Suprapubic skin (tissue), 3 donors: ENCODE measurements around the gene UGT2A1.

Experiments
- POLR2AphosphoS5 ChIP-seq, 3 donors: sonication (generic); formaldehyde crosslinking; IDR thresholded peaks; one replicate each; pipeline ENCODE4 v1.6.1; 2017; ENCODE audit warnings: antibody characterized with exemption in 3 of 3
- TF ChIP-seq, protein P1 (sequence below), 2 donors: fragments of 200-600 bp in 1 of 2; fragments of 450-650 bp in 1 of 2; sonication (generic) in 1 of 2; IDR thresholded peaks; one replicate each; pipeline ENCODE4 v1.5.1; 2016 to 2019; ENCODE audit warnings: antibody characterized with exemption in 2 of 2, mild to moderate bottlenecking in 1 of 2, moderate library complexity in 1 of 2

DNA sequence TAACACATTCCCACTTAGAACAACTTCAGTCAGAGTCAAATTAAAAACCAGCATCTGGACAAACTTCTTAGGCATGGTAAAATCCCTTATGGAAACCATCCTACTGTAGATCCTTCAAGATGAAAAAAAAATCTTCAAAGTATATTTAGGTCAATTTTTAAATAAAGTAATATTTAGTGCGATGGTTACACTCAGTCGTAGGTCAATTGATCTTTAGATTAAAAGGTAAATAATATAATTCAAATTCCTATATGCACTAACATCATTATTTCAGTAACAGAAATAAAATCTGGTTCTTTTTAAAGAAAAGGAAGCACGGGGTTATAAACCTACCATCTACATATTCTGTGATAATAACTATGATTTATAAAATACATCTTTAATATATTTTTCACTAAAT lies 13.5 kb downstream of the UGT2A1 start, which contains the start of gene UGT2A2:
- TF ChIP-seq, protein P1, sequence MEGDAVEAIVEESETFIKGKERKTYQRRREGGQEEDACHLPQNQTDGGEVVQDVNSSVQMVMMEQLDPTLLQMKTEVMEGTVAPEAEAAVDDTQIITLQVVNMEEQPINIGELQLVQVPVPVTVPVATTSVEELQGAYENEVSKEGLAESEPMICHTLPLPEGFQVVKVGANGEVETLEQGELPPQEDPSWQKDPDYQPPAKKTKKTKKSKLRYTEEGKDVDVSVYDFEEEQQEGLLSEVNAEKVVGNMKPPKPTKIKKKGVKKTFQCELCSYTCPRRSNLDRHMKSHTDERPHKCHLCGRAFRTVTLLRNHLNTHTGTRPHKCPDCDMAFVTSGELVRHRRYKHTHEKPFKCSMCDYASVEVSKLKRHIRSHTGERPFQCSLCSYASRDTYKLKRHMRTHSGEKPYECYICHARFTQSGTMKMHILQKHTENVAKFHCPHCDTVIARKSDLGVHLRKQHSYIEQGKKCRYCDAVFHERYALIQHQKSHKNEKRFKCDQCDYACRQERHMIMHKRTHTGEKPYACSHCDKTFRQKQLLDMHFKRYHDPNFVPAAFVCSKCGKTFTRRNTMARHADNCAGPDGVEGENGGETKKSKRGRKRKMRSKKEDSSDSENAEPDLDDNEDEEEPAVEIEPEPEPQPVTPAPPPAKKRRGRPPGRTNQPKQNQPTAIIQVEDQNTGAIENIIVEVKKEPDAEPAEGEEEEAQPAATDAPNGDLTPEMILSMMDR (IDR thresholded peaks at IDR 0.05): no peak
- no peak for TF ChIP-seq POLR2AphosphoS5 (IDR thresholded peaks at IDR 0.05)
